Gastroesophageal sphincter (tissue), 3 donors: ENCODE results near the gene P3H2.

ENCODE experiments used
- CTCF ChIP-seq, 4 experiments: fragments of 200-600 bp in 2 of 4; fragments of 450-650 bp in 2 of 4; sonication (generic) in 1 of 4; IDR thresholded peaks; one replicate each; pipeline ENCODE4 v1.5.1; 2017 to 2019; ENCODE audit warnings: antibody characterized with exemption in 4 of 4, mild to moderate bottlenecking in 2 of 4, moderate library complexity in 2 of 4
- EP300 ChIP-seq: sonication (generic); formaldehyde crosslinking; IDR thresholded peaks from one replicate; pipeline ENCODE4 v1.6.1; 2017; ENCODE audit warnings: antibody characterized with exemption, mild to moderate bottlenecking
- POLR2A ChIP-seq, 2 donors: fragments of 450-650 bp; IDR thresholded peaks; one replicate each; pipeline ENCODE4 v1.6.1; 2017; ENCODE audit warnings: antibody characterized with exemption in 2 of 2, mild to moderate bottlenecking in 2 of 2, moderate library complexity in 1 of 2
- POLR2AphosphoS5 ChIP-seq: sonication (generic); formaldehyde crosslinking; IDR thresholded peaks from one replicate; pipeline ENCODE4 v1.6.1; 2017; ENCODE audit warnings: antibody characterized with exemption

- TF ChIP-seq POLR2A (IDR thresholded peaks at IDR 0.05) (no peak), CTCF (IDR thresholded peaks at IDR 0.05) (no peak), POLR2AphosphoS5 (no peak), EP300 (no peak)
Measured at GRCh38 chr3:190003068-190003467, 117.6 kb downstream of the P3H2 start.
